IMR-90 (cell line): ENCODE data around the gene DAGLA. TPM values are rescaled to one million over a fixed set of nuclear protein-coding genes. Genes with fewer than 3 reads are reported as not detected.

Experiments used
- ATAC-seq: fragments of 200-7000 bp; cut with Tn5 transposase; 2 replicates; pipeline ENCODE4 v1.9.1; 2020; ENCODE audit warnings: low read depth, mild to moderate bottlenecking, moderate library complexity
- BruUV-seq: library from RNA; stranded (reverse); fragments of 400-500 nt; replicated peaks from 2 replicates; lab custom pipeline; 2021; lab: Mats Ljungman, UMichigan
- CTCF ChIA-PET: fragments of 300-600 bp; formaldehyde crosslinking; extraction: SDS; loops from one replicate; lab custom pipeline; 2021; ENCODE audit warnings: antibody characterized with exemption; lab: Yijun Ruan, JAX
- POLR2A ChIA-PET: fragments of 300-600 bp; sonication (Branson Sonifier 250); formaldehyde crosslinking; loops from one replicate; lab custom pipeline; 2022; ENCODE audit warnings: antibody characterized with exemption; ENCODE audit not compliant: unreplicated experiment; lab: Charles Lee
- DNase-seq: peaks from one replicate; pipeline ENCODE4 v3.0.0; 2013
- H2AFZ ChIP-seq: replicated peaks from 2 replicates; pipeline ENCODE3; 2013; ENCODE audit warnings: low read length, mild to moderate bottlenecking; ENCODE audit not compliant: poor library complexity
- H2AK5ac ChIP-seq: 2 replicates; pipeline ENCODE4 v1.6.1; 2013; ENCODE audit warnings: low read depth, low read length, inconsistent platforms
- H2AK9ac ChIP-seq: replicated peaks from 2 replicates; pipeline ENCODE3; 2013; ENCODE audit warnings: mild to moderate bottlenecking, low read depth, low read length, moderate library complexity; ENCODE audit not compliant: poor library complexity
- H2BK120ac ChIP-seq: 2 replicates; pipeline ENCODE4 v1.6.1; 2013; ENCODE audit warnings: low read depth, low read length, inconsistent platforms
- H2BK15ac ChIP-seq: 3 replicates; pipeline ENCODE4 v1.6.1; 2013; ENCODE audit warnings: low read depth, low read length, inconsistent platforms
- H2BK20ac ChIP-seq: 2 replicates; pipeline ENCODE4 v1.6.1; 2013; ENCODE audit warnings: low read depth, mild to moderate bottlenecking, inconsistent platforms, low read length, moderate library complexity
- H2BK5ac ChIP-seq: 2 replicates; pipeline ENCODE4 v1.6.1; 2013; ENCODE audit warnings: mild to moderate bottlenecking, low read depth, low read length, inconsistent platforms; ENCODE audit not compliant: poor library complexity, severe bottlenecking
- H3K14ac ChIP-seq: replicated peaks from 2 replicates; pipeline ENCODE4 v1.6.1; 2013; ENCODE audit warnings: low read depth, low read length, inconsistent platforms
- H3K18ac ChIP-seq: 2 replicates; pipeline ENCODE4 v1.6.1; 2013; ENCODE audit warnings: low read depth, low read length, control low read depth
- H3K23ac ChIP-seq: 2 replicates; pipeline ENCODE4 v1.6.1; 2013; ENCODE audit warnings: low read depth, low read length, inconsistent platforms
- H3K27ac ChIP-seq: 2 replicates; pipeline ENCODE4 v1.5.1; 2013; ENCODE audit warnings: mild to moderate bottlenecking, control low read depth, low read length; ENCODE audit not compliant: insufficient read depth
- H3K27me3 ChIP-seq: 2 replicates; pipeline ENCODE4 v1.6.1; 2013; ENCODE audit warnings: low read length; ENCODE audit not compliant: control insufficient read depth, insufficient read depth
- H3K36me3 ChIP-seq: 2 replicates; pipeline ENCODE4 v1.6.1; 2013; ENCODE audit warnings: low read length, mixed read lengths; ENCODE audit not compliant: control insufficient read depth, insufficient read depth
- H3K4ac ChIP-seq: 2 replicates; pipeline ENCODE4 v1.6.1; 2013; ENCODE audit warnings: low read depth, low read length, inconsistent platforms
- H3K4me1 ChIP-seq: 2 replicates; pipeline ENCODE4 v1.6.1; 2013; ENCODE audit warnings: low read length, mixed read lengths; ENCODE audit not compliant: control insufficient read depth, insufficient read depth
- H3K4me2 ChIP-seq: 2 replicates; pipeline ENCODE4 v1.6.1; 2013; ENCODE audit warnings: low read depth, mild to moderate bottlenecking, control low read depth, low read length, moderate library complexity
- H3K4me3 ChIP-seq: 2 replicates; pipeline ENCODE4 v1.5.1; 2013; ENCODE audit warnings: low read depth, mild to moderate bottlenecking, control low read depth, low read length, moderate library complexity; ENCODE audit not compliant: insufficient read depth
- H3K56ac ChIP-seq: 2 replicates; pipeline ENCODE4 v1.6.1; 2013; ENCODE audit warnings: low read length, inconsistent platforms; ENCODE audit not compliant: insufficient read depth; ENCODE audit errors: extremely low read depth
- H3K79me1 ChIP-seq, 2 experiments: 2 replicates each; pipeline ENCODE4 v1.6.1; 2013; ENCODE audit warnings: low read length in 2 of 2, inconsistent platforms in 1 of 2, low read depth in 1 of 2
- H3K9ac ChIP-seq: 2 replicates; pipeline ENCODE4 v1.6.1; 2013; ENCODE audit warnings: low read depth, low read length, control low read depth
- H3K9me1 ChIP-seq: 2 replicates; pipeline ENCODE4 v1.6.1; 2013; ENCODE audit warnings: low read length, inconsistent platforms; ENCODE audit not compliant: insufficient read depth
- H3K9me3 ChIP-seq: 2 replicates; pipeline ENCODE4 v1.6.1; 2013; ENCODE audit warnings: low read length; ENCODE audit not compliant: control insufficient read depth, insufficient read depth
- H4K20me1 ChIP-seq: 2 replicates; pipeline ENCODE4 v1.6.1; 2013; ENCODE audit warnings: low read length, inconsistent platforms; ENCODE audit not compliant: insufficient read depth
- H4K5ac ChIP-seq: 2 replicates; pipeline ENCODE4 v1.6.1; 2013; ENCODE audit warnings: mild to moderate bottlenecking, low read depth, low read length, control low read depth
- H4K8ac ChIP-seq, 2 experiments: 2 replicates each; pipeline ENCODE4 v1.6.1; 2013; ENCODE audit warnings: low read depth in 2 of 2, low read length in 2 of 2, control low read depth in 1 of 2, inconsistent platforms in 1 of 2
- H4K91ac ChIP-seq: 2 replicates; pipeline ENCODE4 v1.6.1; 2013; ENCODE audit warnings: low read depth, low read length, inconsistent platforms; ENCODE audit not compliant: insufficient read depth
- BHLHE40 ChIP-seq: fragments of 150-350 bp; IDR thresholded peaks from 2 replicates; pipeline ENCODE4 v1.6.1; 2016; ENCODE audit warnings: mild to moderate bottlenecking, low read depth, low read length
- MAFK ChIP-seq: IDR thresholded peaks from 2 replicates; pipeline ENCODE4 v1.6.1; 2012; ENCODE audit warnings: low read depth, low read length, improper control_type of control experiment
- RAD21 ChIP-seq: IDR thresholded peaks from 2 replicates; pipeline ENCODE4 v1.6.1; 2012; ENCODE audit warnings: low read length, improper control_type of control experiment
- WGBS, 2 experiments: methylation state at CpG; one replicate each; pipeline versions ENCODE4 v1.1.5 to v1.1.7; 2013; ENCODE audit warnings: missing lambda C conversion rate in 2 of 2; ENCODE audit not compliant: insufficient read length in 1 of 2; ENCODE audit errors: extremely low coverage in 2 of 2; 5-methylcytosine and 5-hydroxymethylcytosine counted together
- dilution Hi-C: fragments of 300-500 bp; cut with HindIII; formaldehyde crosslinking; loops from one replicate; pipeline ENCODE4 v1.14.3; 2018; ENCODE audit warnings: low sequenced_read_pairs; ENCODE audit not compliant: unreplicated experiment
- in situ Hi-C: fragments of 300-500 bp; cut with MboI; formaldehyde crosslinking; loops from 3 replicates; pipeline ENCODE4 v1.14.3; 2019; ENCODE audit warnings: low sequenced_read_pairs, inconsistent platforms, mixed read lengths
- intact Hi-C: fragments of 100-400 bp; cut with micrococcal nuclease; formaldehyde crosslinking; loops from 2 replicates; pipeline ENCODE4 v1.10.0; 2022
- polyA plus RNA-seq, 3 experiments: library from polyadenylated mRNA; depleted of rRNA; stranded (reverse); fragments of >200 nt; gene quantifications; 2 replicates each; pipeline ENCODE4 v1.2.3, GENCODE V29; 2012; ENCODE audit warnings: low replicate concordance in 1 of 3
- total RNA-seq: library from RNA; depleted of rRNA; stranded (reverse); fragments of >200 nt; gene quantifications from 2 replicates; pipeline ENCODE4 v1.2.3, GENCODE V29; 2012
- TF ChIP-seq, protein P1 (sequence below): conservative IDR thresholded peaks from 2 replicates; pipeline ENCODE4 v1.5.1; 2012; ENCODE audit warnings: mild to moderate bottlenecking, low read depth, low read length, improper control_type of control experiment
- TF ChIP-seq, protein P2 (sequence below): fragments of 150-350 bp; IDR thresholded peaks from 2 replicates; pipeline ENCODE4 v1.6.1; 2017; ENCODE audit warnings: mild to moderate bottlenecking, antibody characterized with exemption, low read length, low read depth

The DAGLA gene
- total and polyA plus RNA-seq, 2 of the 4 experiments (the other 2 are of a cell fraction): 0.90 to 3.8 TPM

- H2AK9ac ChIP-seq: no peak overlapping the region
- H2BK15ac ChIP-seq: no peak overlapping the region
- H3K9me1 ChIP-seq: no peaks in the 10 kb centered on the region
- H3K23ac ChIP-seq: no peak overlapping the region
- TF ChIP-seq RAD21 (no peak), BHLHE40 (no peak), MAFK (no peak)
- TF ChIP-seq, protein P1, sequence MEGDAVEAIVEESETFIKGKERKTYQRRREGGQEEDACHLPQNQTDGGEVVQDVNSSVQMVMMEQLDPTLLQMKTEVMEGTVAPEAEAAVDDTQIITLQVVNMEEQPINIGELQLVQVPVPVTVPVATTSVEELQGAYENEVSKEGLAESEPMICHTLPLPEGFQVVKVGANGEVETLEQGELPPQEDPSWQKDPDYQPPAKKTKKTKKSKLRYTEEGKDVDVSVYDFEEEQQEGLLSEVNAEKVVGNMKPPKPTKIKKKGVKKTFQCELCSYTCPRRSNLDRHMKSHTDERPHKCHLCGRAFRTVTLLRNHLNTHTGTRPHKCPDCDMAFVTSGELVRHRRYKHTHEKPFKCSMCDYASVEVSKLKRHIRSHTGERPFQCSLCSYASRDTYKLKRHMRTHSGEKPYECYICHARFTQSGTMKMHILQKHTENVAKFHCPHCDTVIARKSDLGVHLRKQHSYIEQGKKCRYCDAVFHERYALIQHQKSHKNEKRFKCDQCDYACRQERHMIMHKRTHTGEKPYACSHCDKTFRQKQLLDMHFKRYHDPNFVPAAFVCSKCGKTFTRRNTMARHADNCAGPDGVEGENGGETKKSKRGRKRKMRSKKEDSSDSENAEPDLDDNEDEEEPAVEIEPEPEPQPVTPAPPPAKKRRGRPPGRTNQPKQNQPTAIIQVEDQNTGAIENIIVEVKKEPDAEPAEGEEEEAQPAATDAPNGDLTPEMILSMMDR: no peak
- TF ChIP-seq, protein P2, sequence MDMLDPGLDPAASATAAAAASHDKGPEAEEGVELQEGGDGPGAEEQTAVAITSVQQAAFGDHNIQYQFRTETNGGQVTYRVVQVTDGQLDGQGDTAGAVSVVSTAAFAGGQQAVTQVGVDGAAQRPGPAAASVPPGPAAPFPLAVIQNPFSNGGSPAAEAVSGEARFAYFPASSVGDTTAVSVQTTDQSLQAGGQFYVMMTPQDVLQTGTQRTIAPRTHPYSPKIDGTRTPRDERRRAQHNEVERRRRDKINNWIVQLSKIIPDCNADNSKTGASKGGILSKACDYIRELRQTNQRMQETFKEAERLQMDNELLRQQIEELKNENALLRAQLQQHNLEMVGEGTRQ: no peak
- no peak overlapping the region for H3K4me2 ChIP-seq
- ChIA-PET CTCF (no interaction called here), POLR2A (no interaction called here)
- WGBS, 2 experiments: no CpG with 5 or more reads among the region's 13 CpGs
- H3K27me3 ChIP-seq: no peaks in the 10 kb centered on the region; the same call in 1 of the 2 replicates
- H4K8ac ChIP-seq: no peak overlapping the region
- intact Hi-C loops: no loop called here
- no peak overlapping the region; the same call in 1 of the 2 replicates for H2AK5ac ChIP-seq
- no peaks in the 10 kb centered on the region for H3K36me3 ChIP-seq
- H4K20me1 ChIP-seq: no peaks in the 10 kb centered on the region
- H2BK120ac ChIP-seq: no peak overlapping the region
- H3K14ac ChIP-seq: no peak overlapping the region
- no peak overlapping the region for H3K9ac ChIP-seq
- dilution Hi-C loops: no loop called here
- ATAC-seq: no peak
- no peak overlapping the region for H3K4ac ChIP-seq
- no peaks in the 10 kb centered on the region for H3K9me3 ChIP-seq
- no peak overlapping the region for H4K91ac ChIP-seq
- no peak overlapping the region for H3K56ac ChIP-seq
- peaks cover 9% of the 10 kb centered on the region for H3K4me1 ChIP-seq
- H4K5ac ChIP-seq: no peak overlapping the region
- 0 out of 4 replicates have a peak, but pooled peaks cover 0 to 3% of the 10 kb centered on the region in 2 experiments for H3K79me1 ChIP-seq
- no peak overlapping the region for H2AFZ ChIP-seq
- BruUV-seq: no TSS peak
- no peak overlapping the region for H3K27ac ChIP-seq
- no peak overlapping the region for H2BK5ac ChIP-seq
- H2BK20ac ChIP-seq: no peak overlapping the region
- no peak overlapping the region for H3K18ac ChIP-seq
- no peak for DNase-seq
- in situ Hi-C loops: no loop called here
- H3K4me3 ChIP-seq: no peak overlapping the region
These were observed 80.8 kb downstream of the DAGLA start for GRCh38 chr11:61760946-61761345.
